Neural cell (in vitro differentiated cells): ENCODE measurements around the gene OR1K1. TPM values are rescaled to one million over a fixed set of nuclear protein-coding genes. Genes with fewer than 3 reads are reported as not detected.

Experiments used
- H2AFZ ChIP-seq: fragments of 200-600, 300-800 bp; sonication (generic), shearing (Covaris generic); 2 replicates; pipeline ENCODE4 v1.6.0; 2014; ENCODE audit warnings: low read depth, mild to moderate bottlenecking, antibody characterized with exemption, low read length, moderate library complexity
- H3F3A ChIP-seq: fragments of 200-600 bp; shearing (Covaris generic); 2 replicates; pipeline ENCODE4 v1.6.1; 2016; ENCODE audit warnings: mild to moderate bottlenecking, moderate library complexity, mixed read lengths, antibody characterized with exemption, low read length; ENCODE audit not compliant: insufficient read depth, poor library complexity, severe bottlenecking
- H3K27ac ChIP-seq: fragments of 200-600, 300-800 bp; sonication (generic), shearing (Covaris generic); 2 replicates; pipeline ENCODE4 v1.5.1; 2014; ENCODE audit warnings: mild to moderate bottlenecking, low read length, moderate library complexity
- H3K27me3 ChIP-seq: fragments of 300-800, 200-600 bp; sonication (generic), shearing (Covaris generic); 2 replicates; pipeline ENCODE4 v1.6.0; 2014; ENCODE audit warnings: mild to moderate bottlenecking, low read depth, low read length, moderate library complexity; ENCODE audit not compliant: insufficient read depth
- H3K36me3 ChIP-seq: fragments of 300-800, 200-600 bp; sonication (generic), shearing (Covaris generic); 2 replicates; pipeline ENCODE4 v1.5.1; 2014; ENCODE audit warnings: mild to moderate bottlenecking, antibody characterized with exemption, low read length, moderate library complexity; ENCODE audit not compliant: insufficient read depth
- H3K4me2 ChIP-seq: fragments of 300-800, 200-600 bp; sonication (generic), shearing (Covaris generic); 2 replicates; pipeline ENCODE4 v1.6.0; 2014; ENCODE audit warnings: mild to moderate bottlenecking, low read length
- H3K4me3 ChIP-seq: fragments of 300-800, 200-600 bp; sonication (generic), shearing (Covaris generic); 2 replicates; pipeline ENCODE4 v1.5.1; 2014; ENCODE audit warnings: mild to moderate bottlenecking, low read length, moderate library complexity
- H3K79me2 ChIP-seq: fragments of 200-600 bp; shearing (Covaris generic); replicated peaks from 2 replicates; pipeline ENCODE4 v1.6.0; 2014; ENCODE audit warnings: mild to moderate bottlenecking, low read length, moderate library complexity; ENCODE audit not compliant: insufficient read depth
- H3K9ac ChIP-seq: fragments of 300-800, 200-600 bp; sonication (generic), shearing (Covaris generic); 2 replicates; pipeline ENCODE4 v1.6.1; 2016; ENCODE audit warnings: mild to moderate bottlenecking, low read length, mixed read lengths
- H3K9me2 ChIP-seq: fragments of 200-600 bp; shearing (Covaris generic); 2 replicates; pipeline ENCODE4 v1.6.1; 2016; ENCODE audit warnings: mild to moderate bottlenecking, low read length, mixed read lengths; ENCODE audit not compliant: insufficient read depth
- H3K9me3 ChIP-seq: fragments of 200-600, 300-800 bp; sonication (generic), shearing (Covaris generic); 2 replicates; pipeline ENCODE4 v1.6.1; 2016; ENCODE audit warnings: mild to moderate bottlenecking, mixed run types, low read length, moderate library complexity, mixed read lengths
- H4K20me1 ChIP-seq: fragments of 200-600 bp; shearing (Covaris generic); 2 replicates; pipeline ENCODE4 v1.6.1; 2016; ENCODE audit warnings: mild to moderate bottlenecking, mixed run types; ENCODE audit not compliant: insufficient read depth
- CTCF ChIP-seq: fragments of 450-650 bp; IDR thresholded peaks from 2 replicates; pipeline ENCODE4 v1.5.1; 2014; ENCODE audit warnings: antibody characterized with exemption, mild to moderate bottlenecking, moderate library complexity; ENCODE audit not compliant: poor library complexity, severe bottlenecking
- EP300 ChIP-seq: fragments of 450-650 bp; conservative IDR thresholded peaks from 2 replicates; pipeline ENCODE4 v1.6.1; 2014; ENCODE audit warnings: antibody characterized with exemption, mild to moderate bottlenecking, moderate library complexity; ENCODE audit not compliant: poor library complexity, severe bottlenecking
- EZH2 ChIP-seq: fragments of 200-600, 300-800 bp; shearing (Covaris generic), sonication (generic); IDR thresholded peaks from 2 replicates; pipeline ENCODE4 v1.6.1; 2014; ENCODE audit warnings: antibody characterized with exemption, low read length, borderline replicate concordance, mild to moderate bottlenecking; ENCODE audit not compliant: insufficient read depth, poor library complexity, severe bottlenecking
- MXI1 ChIP-seq: fragments of 450-650 bp; conservative IDR thresholded peaks from 2 replicates; pipeline ENCODE4 v1.6.1; 2014; ENCODE audit warnings: antibody characterized with exemption, mild to moderate bottlenecking; ENCODE audit not compliant: poor library complexity, severe bottlenecking
- POLR2AphosphoS5 ChIP-seq: IDR thresholded peaks from 2 replicates; pipeline ENCODE4 v1.6.1; 2012
- RAD21 ChIP-seq: fragments of 450-650 bp; conservative IDR thresholded peaks from 2 replicates; pipeline ENCODE4 v1.6.1; 2014; ENCODE audit warnings: antibody characterized with exemption, mild to moderate bottlenecking, moderate library complexity
- REST ChIP-seq: IDR thresholded peaks from 2 replicates; pipeline ENCODE4 v1.6.1; 2012; ENCODE audit warnings: borderline replicate concordance
- SMC3 ChIP-seq: fragments of 450-650 bp; conservative IDR thresholded peaks from 2 replicates; pipeline ENCODE4 v1.6.1; 2014; ENCODE audit warnings: antibody characterized with exemption, mild to moderate bottlenecking, moderate library complexity; ENCODE audit not compliant: poor library complexity
- TAF1 ChIP-seq: IDR thresholded peaks from 2 replicates; pipeline ENCODE4 v1.6.1; 2012; ENCODE audit warnings: low read depth
- polyA plus RNA-seq: library from polyadenylated mRNA; depleted of rRNA; stranded (reverse); fragments of >200 nt; gene quantifications from 2 replicates; pipeline ENCODE4 v1.2.3, GENCODE V29; 2014

Gene OR1K1
- polyA plus RNA-seq, 1 donor from 2014 or later, result not detected

- Histone ChIP-seq H3K9me2 (no peaks in the 10 kb centered on the region), H3K27me3 (no peaks in the 10 kb centered on the region), H3K36me3 (no peaks in the 10 kb centered on the region), H2AFZ (no peak overlapping the region), H3K27ac (no peak overlapping the region), H3K4me3 (no peak overlapping the region), H3K9me3 (no peaks in the 10 kb centered on the region), H3K4me2 (no peak overlapping the region), H3F3A (no peaks in the 10 kb centered on the region), H4K20me1 (no peaks in the 10 kb centered on the region), H3K79me2 (no peaks in the 10 kb centered on the region), H3K9ac (no peak overlapping the region)
- TF ChIP-seq MXI1, result no peak
- no peak for TF ChIP-seq RAD21
Measured at GRCh38 chr9:122780026-122780425, 19.9 kb upstream of the OR1K1 start.

GRCh38 chr9:122781671-122782070, 18.3 kb upstream of the OR1K1 start:
- no peak overlapping the region for H3K4me3 ChIP-seq
- no peaks in the 10 kb centered on the region for H3K27me3 ChIP-seq
- TF ChIP-seq CTCF, result no peak
- TF ChIP-seq RAD21, result no peak
- no peak for TF ChIP-seq POLR2AphosphoS5
- TF ChIP-seq TAF1, result no peak
- no peak for TF ChIP-seq EP300
- TF ChIP-seq MXI1, result no peak
- TF ChIP-seq SMC3, result no peak
- H2AFZ ChIP-seq, result no peak overlapping the region
- H4K20me1 ChIP-seq, result no peaks in the 10 kb centered on the region
- no peaks in the 10 kb centered on the region for H3F3A ChIP-seq
- no peaks in the 10 kb centered on the region for H3K9me2 ChIP-seq
- no peaks in the 10 kb centered on the region for H3K79me2 ChIP-seq
- no peak overlapping the region for H3K9ac ChIP-seq
- H3K27ac ChIP-seq, result no peak overlapping the region
- no peaks in the 10 kb centered on the region for H3K9me3 ChIP-seq
- no peak overlapping the region for H3K4me2 ChIP-seq
- H3K36me3 ChIP-seq, result no peaks in the 10 kb centered on the region

GRCh38 chr9:122785269-122785668, 14.7 kb upstream of the OR1K1 start:
- Histone ChIP-seq H3K36me3 (no peaks in the 10 kb centered on the region), H3K27me3 (no peaks in the 10 kb centered on the region)

More at GRCh38 chr9:122785269-122785668, 14.7 kb upstream of the OR1K1 start:
- no peaks in the 10 kb centered on the region for H3F3A ChIP-seq
- no peak overlapping the region for H3K27ac ChIP-seq
- no peaks in the 10 kb centered on the region for H3K9me3 ChIP-seq
- no peaks in the 10 kb centered on the region for H4K20me1 ChIP-seq
- H3K79me2 ChIP-seq, result no peaks in the 10 kb centered on the region
- no peak overlapping the region for H2AFZ ChIP-seq
- no peak overlapping the region for H3K4me3 ChIP-seq
- H3K9ac ChIP-seq, result no peak overlapping the region
- H3K4me2 ChIP-seq, result no peak overlapping the region
- TF ChIP-seq EZH2 (no peak), SMC3 (no peak), REST (no peak), TAF1 (no peak), RAD21 (no peak), EP300 (no peak), POLR2AphosphoS5 (no peak), MXI1 (no peak), CTCF (no peak)
- no peaks in the 10 kb centered on the region for H3K9me2 ChIP-seq
